HG03139 (cell line): Measurements from ENCODE around the gene RNF213.
"Not testable (repeated sequence)": the region's sequence is repeated elsewhere in the genome, so short reads cannot be mapped to it uniquely, and the experiment has no call there.

Experiments used
- ATAC-seq: cut with Tn5 transposase; IDR thresholded peaks from one replicate; pipeline ENCODE4 v1.9.1; 2021; ENCODE audit not compliant: unreplicated experiment

Gene RNF213

GRCh38 chr17:80291691-80292487, 31.2 kb downstream of the RNF213 start:
- no peak for ATAC-seq

GRCh38 chr17:80292521-80292971, 31.9 kb downstream of the RNF213 start:
- no peak for ATAC-seq

GRCh38 chr17:80294210-80294609, 33.6 kb downstream of the RNF213 start:
- ATAC-seq = no peak

GRCh38 chr17:80294653-80295052, 34.0 kb downstream of the RNF213 start:
- ATAC-seq = no peak

GRCh38 chr17:80295146-80295545, 34.5 kb downstream of the RNF213 start:
- no peak for ATAC-seq

- ATAC-seq = no peak
Observed at GRCh38 chr17:80295559-80295958, 34.9 kb downstream of the RNF213 start.

GRCh38 chr17:80296221-80296620, 35.6 kb downstream of the RNF213 start:
- no peak for ATAC-seq

GRCh38 chr17:80297996-80298560, 37.4 kb downstream of the RNF213 start:
- ATAC-seq = no peak

- not testable (repeated sequence) for ATAC-seq
Observed at GRCh38 chr17:80299350-80300100, 38.9 kb downstream of the RNF213 start.

- ATAC-seq = not testable (repeated sequence)
Observed at GRCh38 chr17:80300756-80301155, 40.1 kb downstream of the RNF213 start.

- no peak for ATAC-seq
Observed at GRCh38 chr17:80303824-80304223, 43.2 kb downstream of the RNF213 start.

GRCh38 chr17:80307994-80308691, 47.5 kb downstream of the RNF213 start:
- ATAC-seq = no peak

GRCh38 chr17:80308692-80309517, 48.3 kb downstream of the RNF213 start:
- no peak for ATAC-seq

- no peak for ATAC-seq
Observed at GRCh38 chr17:80311216-80311827, 50.7 kb downstream of the RNF213 start.

GRCh38 chr17:80312621-80313135, 52.0 kb downstream of the RNF213 start:
- ATAC-seq = no peak

- no peak for ATAC-seq
Observed at GRCh38 chr17:80313160-80313829, 52.6 kb downstream of the RNF213 start.

- not testable (repeated sequence) for ATAC-seq
Observed at GRCh38 chr17:80313946-80314345, 53.3 kb downstream of the RNF213 start.

GRCh38 chr17:80315517-80316182, 55.0 kb downstream of the RNF213 start:
- no peak for ATAC-seq

GRCh38 chr17:80316431-80316830, 55.8 kb downstream of the RNF213 start:
- no peak for ATAC-seq
